GM18498 (cell line): Measurements from ENCODE around the gene BTBD17.

Experiments used
- ATAC-seq: cut with Tn5 transposase; IDR thresholded peaks from one replicate; pipeline ENCODE4 v1.9.1; 2021; ENCODE audit warnings: mild to moderate bottlenecking, moderate library complexity; ENCODE audit not compliant: unreplicated experiment

Gene BTBD17

GRCh38 chr17:74362069-74362405 is 369 bp upstream of the BTBD17 start:
- ATAC-seq, result no peak

- ATAC-seq, result no peak
Measured at GRCh38 chr17:74360899-74361229, 804 bp downstream of the BTBD17 start.

GRCh38 chr17:74359916-74360315 is 1.8 kb downstream of the BTBD17 start:
- ATAC-seq, result no peak

DNA sequence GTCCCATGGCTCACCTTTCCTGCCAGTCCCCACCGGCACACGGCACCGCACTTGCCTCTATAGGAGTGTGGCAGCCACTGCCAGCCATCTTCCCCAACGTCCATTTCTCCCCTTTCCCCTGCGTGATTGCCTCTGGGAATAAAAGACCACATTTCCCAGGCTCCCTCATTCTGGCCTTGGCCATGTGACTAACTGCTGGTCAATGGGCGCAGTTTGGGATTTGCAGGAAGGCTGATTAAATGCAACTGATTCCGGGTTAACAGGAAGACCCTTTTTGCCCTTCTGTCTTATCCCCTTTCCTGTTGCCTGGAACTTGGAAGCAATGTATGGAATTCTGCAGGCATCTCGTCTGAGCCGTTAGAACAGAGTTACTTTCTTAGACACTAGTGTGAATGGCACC is 3.0 kb downstream of the BTBD17 start:
- no peak for ATAC-seq

- no peak for ATAC-seq
Measured at GRCh38 chr17:74357466-74357809, 4.2 kb downstream of the BTBD17 start.

- ATAC-seq, result no peak
Measured at GRCh38 chr17:74356646-74357465, 4.8 kb downstream of the BTBD17 start.

- ATAC-seq, result no peak
Measured at GRCh38 chr17:74355065-74355464, 6.6 kb downstream of the BTBD17 start.

DNA sequence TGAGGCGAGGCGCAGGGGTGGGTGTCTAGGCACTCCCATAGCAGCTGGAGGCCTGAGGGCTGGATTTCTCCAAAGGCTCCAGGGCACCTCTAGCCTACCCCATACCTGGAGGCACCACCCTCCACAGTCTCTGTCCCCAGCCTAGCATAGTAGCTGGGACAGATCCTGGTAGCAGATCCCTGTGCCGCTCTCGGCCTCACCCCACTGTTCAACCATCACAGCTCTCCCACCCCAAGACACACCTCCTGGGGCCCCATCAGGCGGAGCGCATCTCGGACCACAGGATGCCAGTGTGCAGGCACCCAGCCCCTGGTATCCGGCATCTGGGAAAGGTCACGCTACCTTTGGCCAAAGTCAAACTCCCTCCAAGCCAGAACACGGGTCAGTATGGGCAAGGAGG is 7.1 kb downstream of the BTBD17 start:
- no peak for ATAC-seq

- ATAC-seq, result no peak
Measured at GRCh38 chr17:74354123-74354522, 7.5 kb downstream of the BTBD17 start.

DNA sequence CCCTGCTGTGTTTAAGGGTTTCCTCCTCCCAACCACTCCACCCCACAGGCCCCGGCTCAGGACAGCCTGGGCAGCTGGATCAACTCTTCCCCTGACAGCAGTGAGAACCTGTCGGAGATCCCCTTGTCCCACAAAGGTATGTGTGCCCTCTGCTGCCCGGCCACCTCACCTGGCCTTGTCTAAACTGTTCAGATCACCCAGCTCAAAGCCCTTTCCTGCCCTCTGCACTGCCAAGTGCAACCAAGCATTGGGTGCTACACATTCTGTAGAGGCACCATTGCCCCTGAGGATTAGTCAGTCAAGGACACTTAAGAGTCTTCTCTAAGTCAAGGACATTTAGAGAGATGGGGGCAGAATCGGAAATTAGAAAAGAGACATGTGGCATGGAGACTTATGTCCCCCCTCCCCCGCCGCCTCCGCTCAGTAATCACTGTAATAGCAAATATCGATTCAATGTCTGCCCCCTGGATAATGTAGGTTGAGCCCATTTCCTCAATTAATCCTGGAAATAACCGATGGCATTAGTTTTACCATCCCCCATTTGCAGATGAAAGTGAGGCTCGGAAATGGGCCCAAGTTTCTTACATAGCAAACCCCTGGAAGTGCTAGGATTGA is 8.1 kb downstream of the BTBD17 start:
- no peak for ATAC-seq

DNA sequence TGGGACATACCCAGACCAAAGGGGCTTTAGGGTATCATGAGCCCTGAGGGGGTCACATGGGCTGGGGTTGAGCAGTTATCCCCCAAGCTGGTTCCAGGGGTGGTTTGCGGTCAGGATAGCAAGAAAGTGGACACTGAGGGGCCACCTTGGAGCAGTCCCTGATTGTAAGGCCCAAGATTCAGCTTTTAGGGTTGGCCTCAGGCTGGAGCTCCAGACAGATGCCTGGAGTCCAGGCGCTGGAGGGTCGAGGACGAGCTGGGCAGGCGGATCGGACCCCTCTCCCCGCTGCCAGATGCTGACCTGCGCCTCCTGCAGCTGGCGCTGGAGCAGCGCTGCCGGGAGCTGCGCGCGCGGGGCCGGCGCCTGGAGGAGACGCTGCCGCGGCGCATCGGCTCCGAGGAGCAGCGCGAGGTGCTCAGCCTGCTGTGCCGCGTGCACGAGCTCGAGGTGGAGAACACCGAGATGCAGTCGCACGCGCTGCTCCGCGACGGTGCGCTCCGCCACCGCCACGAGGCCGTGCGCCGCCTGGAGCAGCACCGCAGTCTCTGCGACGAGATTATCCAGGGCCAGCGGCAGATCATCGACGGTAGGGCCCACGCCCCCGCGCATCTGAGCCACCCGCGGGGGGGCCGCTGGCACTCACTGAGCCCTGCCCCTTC is 10.0 kb downstream of the BTBD17 start:
- no peak for ATAC-seq

DNA sequence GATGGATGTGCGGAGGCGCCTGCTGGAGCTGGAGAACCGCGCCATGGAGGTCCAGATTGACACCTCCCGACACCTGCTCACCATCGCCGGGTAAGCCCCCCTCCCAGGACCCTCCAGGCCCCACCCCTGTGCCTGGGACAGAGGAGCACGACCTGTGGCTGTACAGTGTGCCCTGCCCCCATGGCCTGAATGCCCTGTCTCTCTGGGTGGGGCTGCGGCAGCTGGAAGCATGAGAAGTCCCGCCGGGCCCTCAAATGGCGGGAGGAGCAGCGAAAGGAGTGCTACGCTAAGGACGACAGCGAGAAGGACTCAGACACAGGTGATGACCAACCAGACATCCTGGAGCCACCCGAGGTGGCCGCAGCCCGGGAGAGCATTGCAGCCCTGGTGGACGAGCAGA is 11.2 kb downstream of the BTBD17 start:
- no peak for ATAC-seq

DNA sequence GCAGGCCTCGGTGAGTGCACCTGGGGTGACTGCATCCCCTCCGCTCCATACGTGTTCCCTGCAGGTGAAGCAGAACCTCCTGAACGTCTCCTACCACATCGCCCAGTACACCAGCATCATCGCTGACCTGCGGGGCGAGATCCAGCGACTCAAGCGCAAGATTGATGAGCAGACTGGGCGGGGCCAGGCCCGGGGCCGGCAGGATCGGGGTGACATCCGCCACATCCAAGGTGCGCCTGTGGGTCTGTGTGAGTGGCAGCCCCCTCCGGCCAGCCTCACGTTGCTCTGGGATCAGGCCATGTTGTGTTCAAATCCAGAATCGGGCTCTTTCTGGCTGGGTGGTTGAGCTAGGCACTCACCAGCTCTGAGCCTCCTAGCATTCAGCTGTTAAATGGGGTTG is 12.5 kb downstream of the BTBD17 start:
- no peak for ATAC-seq

- ATAC-seq, result no peak
Measured at GRCh38 chr17:74347646-74348045, 14.0 kb downstream of the BTBD17 start.

DNA sequence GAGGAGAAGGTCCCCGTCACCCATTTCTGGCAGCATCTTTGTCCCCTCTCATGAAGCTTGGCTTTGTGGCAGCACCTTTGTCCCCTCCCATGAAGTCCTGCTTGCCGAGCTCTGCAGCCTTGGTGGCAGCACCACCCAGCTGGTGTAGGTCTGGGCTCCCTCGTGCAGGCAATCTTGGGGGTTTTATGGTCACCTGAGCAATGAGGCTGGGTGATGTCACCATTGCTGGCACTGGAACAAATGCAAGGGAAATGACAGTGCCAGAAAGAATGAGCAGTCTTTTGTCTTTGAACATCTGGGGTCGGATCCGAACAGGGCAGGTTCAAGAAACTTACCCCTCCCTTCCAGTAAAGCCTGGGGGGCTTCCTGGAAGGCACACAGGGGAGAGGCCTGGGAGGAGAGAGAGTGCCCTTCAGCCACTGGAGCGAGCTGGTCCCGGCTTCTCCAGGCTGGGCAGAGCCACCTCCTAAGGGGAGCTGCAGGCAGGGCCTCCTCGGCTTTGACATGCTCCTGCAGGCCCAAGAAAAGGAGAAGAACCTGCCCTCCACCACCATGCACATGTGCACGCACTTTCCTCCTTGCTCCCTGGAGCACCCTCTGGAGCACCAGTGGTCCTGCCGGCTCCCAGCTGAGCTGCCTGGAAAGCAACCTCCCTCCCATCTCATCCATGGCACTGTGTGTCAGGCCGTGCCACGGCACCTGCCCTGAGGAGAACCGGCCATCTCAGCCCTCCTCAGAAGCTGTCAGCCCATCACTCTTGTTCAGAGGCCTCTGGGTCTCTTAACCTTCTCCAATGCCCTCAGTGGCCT is 16.0 kb downstream of the BTBD17 start:
- no peak for ATAC-seq

GRCh38 chr17:74344658-74345057 is 17.0 kb downstream of the BTBD17 start:
- ATAC-seq, result no peak

DNA sequence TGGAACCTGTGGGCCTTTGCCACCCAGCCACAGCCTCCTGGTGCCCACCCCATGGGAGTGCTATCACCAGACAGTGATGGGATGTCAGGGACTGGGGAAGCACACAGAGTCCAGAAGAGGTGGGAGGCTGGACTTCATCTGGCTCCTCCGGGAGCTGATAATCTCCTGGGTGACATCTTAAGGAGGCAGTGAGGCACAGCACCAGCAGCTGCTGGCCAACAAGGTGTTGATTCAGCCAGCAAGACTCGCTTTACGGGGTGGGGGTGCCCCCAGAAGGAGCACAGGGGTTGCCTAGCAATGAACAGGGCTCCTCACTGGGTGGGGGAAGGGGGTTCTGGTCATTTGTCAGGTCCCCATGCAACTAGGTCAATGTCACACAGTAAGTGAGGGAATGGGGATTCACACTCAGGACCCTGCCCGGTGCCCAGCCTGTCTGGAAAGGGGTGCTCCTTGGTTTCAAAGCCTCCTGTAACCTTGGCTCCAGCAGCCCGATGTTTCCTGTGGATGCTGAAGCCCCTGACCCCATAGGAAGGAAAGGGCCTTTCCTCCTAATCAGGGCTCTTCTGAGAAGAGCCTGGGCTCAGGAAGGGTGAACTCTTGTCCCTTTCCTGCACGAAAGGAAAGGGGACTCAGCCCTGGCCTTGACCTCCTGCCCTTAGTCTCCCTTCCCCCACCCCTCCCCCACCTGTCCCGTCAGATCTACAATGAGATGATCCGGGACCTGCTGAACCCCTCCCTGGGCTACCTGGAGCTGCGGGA is 18.0 kb downstream of the BTBD17 start:
- no peak for ATAC-seq

GRCh38 chr17:74343121-74343520 is 18.5 kb downstream of the BTBD17 start:
- no peak for ATAC-seq

DNA sequence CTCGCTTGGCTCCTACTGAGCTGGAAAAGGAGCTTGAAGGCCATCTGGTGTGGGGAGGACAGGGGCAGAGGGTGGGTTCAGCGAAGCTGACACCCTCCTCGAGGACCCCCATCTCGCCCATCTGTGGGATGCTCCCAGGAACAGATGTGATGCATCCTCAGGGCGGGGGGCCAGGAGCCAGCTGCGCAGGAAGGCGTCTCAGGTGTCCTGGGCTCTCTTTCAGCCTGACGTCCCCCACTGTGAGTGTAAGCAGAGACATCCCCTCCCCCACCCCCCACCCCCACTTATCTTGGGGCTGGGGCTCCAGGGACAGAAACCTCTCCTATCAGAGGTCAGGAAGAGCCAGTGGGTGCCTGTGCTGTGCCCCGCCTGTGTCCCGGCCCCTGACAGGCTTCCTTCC is 19.4 kb downstream of the BTBD17 start:
- no peak for ATAC-seq

DNA sequence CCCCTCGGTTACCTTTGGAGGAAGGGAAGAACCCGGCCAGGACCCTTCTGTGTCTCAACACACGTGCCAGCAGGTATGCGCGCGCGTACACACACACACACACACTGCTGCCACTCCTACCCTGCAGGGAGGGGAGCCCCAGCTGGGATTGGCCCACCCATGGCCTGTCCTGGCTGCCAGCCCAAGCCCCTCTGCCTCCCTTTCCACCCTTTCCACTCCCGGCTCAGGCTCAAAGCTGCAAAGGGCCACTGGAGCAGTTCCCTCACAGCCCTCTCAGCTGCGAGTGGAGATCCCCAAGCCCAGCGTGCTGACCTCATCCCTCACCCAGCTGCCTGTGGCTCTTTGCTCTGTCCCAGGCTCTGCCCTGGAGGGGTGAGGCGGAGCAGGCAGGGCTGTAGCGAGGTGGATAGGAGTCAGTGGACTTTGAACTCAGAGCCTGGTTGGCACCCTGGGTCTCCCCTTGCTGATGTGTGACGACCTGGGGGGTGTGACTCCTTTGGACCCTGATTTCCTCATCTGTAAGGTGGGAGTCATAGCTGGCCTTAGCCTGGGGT is 21.1 kb downstream of the BTBD17 start:
- no peak for ATAC-seq
